PFSK-1 (cell line): Measurements from ENCODE around the gene SKI.

Experiments used
- FOXP2 ChIP-seq: optimal IDR thresholded peaks from 2 replicates; pipeline ENCODE3; 2011; ENCODE audit warnings: borderline replicate concordance, control low read depth, inconsistent platforms; ENCODE audit not compliant: insufficient read depth; ENCODE audit errors: extremely low read length, extremely low read depth
- POLR2AphosphoS5 ChIP-seq: IDR thresholded peaks from 2 replicates; pipeline ENCODE4 v1.6.1; 2012; ENCODE audit warnings: low read depth, mild to moderate bottlenecking, control low read depth, low read length, moderate library complexity
- SIN3A ChIP-seq: IDR thresholded peaks from 2 replicates; pipeline ENCODE4 v1.6.1; 2012; ENCODE audit warnings: mild to moderate bottlenecking, low read length, moderate library complexity, borderline replicate concordance; ENCODE audit not compliant: insufficient read depth
- TAF1 ChIP-seq: IDR thresholded peaks from 2 replicates; pipeline ENCODE4 v1.6.1; 2012; ENCODE audit warnings: low read length, control low read depth, borderline replicate concordance; ENCODE audit not compliant: insufficient read depth
- TF ChIP-seq, protein P1 (sequence below), 2 experiments: IDR thresholded peaks; 2 replicates each; pipeline versions ENCODE4 v1.6.1 to v1.8.0; 2011 to 2012; ENCODE audit warnings: low read depth in 2 of 2, low read length in 2 of 2, control low read depth in 1 of 2, inconsistent platforms in 1 of 2, mild to moderate bottlenecking in 1 of 2, moderate library complexity in 1 of 2; ENCODE audit not compliant: insufficient read depth in 1 of 2

The SKI gene

GRCh38 chr1:2327841-2328240 is 99.7 kb downstream of the SKI start:
- TF ChIP-seq POLR2AphosphoS5 = no peak
- TF ChIP-seq, protein P1, sequence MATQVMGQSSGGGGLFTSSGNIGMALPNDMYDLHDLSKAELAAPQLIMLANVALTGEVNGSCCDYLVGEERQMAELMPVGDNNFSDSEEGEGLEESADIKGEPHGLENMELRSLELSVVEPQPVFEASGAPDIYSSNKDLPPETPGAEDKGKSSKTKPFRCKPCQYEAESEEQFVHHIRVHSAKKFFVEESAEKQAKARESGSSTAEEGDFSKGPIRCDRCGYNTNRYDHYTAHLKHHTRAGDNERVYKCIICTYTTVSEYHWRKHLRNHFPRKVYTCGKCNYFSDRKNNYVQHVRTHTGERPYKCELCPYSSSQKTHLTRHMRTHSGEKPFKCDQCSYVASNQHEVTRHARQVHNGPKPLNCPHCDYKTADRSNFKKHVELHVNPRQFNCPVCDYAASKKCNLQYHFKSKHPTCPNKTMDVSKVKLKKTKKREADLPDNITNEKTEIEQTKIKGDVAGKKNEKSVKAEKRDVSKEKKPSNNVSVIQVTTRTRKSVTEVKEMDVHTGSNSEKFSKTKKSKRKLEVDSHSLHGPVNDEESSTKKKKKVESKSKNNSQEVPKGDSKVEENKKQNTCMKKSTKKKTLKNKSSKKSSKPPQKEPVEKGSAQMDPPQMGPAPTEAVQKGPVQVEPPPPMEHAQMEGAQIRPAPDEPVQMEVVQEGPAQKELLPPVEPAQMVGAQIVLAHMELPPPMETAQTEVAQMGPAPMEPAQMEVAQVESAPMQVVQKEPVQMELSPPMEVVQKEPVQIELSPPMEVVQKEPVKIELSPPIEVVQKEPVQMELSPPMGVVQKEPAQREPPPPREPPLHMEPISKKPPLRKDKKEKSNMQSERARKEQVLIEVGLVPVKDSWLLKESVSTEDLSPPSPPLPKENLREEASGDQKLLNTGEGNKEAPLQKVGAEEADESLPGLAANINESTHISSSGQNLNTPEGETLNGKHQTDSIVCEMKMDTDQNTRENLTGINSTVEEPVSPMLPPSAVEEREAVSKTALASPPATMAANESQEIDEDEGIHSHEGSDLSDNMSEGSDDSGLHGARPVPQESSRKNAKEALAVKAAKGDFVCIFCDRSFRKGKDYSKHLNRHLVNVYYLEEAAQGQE (IDR thresholded peaks at IDR 0.05; ENCODE audit: insufficient read depth in 1 of 2, low read depth in 2 of 2, low read length in 2 of 2) = no peak
- TF ChIP-seq TAF1 = no peak
- no peak for TF ChIP-seq FOXP2
- TF ChIP-seq SIN3A = no peak

DNA sequence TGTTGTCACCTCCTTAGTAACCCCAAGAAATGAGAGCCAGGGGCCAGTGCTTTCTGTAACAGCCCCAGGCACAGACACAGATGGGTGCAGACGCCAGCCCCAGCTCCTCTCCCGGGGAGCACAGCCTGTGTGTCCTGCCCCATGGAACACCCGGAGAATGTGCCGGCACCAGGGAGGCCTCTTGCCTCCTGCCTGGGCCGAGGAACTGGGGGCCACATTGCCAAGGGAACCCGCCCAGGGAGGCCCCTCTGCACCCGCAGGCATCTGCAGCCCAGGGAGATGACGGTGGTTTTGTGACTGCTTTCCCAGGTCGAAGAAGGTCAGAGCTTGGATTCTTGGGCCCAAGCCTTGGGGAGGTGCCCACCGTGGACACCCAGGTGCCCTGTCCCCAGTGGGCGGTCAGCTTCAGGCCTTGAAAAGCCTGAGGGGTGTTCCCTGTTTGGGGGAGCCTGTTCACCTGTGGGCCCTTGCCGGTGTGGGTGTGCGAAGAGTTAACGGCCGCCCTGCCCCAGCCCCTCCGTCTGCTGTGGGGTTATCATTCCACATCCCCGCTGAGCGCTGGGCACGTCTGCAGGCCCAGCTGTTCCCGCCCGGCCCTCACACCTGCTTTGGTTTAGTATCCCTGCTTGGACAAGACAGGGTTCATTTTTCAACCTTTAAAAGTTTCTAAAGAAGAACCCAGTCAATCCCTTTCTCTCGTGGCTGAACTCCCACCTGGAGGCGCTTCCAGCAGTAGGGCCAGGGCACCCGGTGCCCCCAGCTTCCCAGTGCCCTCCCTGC is 100.7 kb downstream of the SKI start:
- TF ChIP-seq SIN3A (no peak), FOXP2 (no peak), TAF1 (no peak), POLR2AphosphoS5 (no peak)
- TF ChIP-seq, protein P1 (IDR thresholded peaks at IDR 0.05; ENCODE audit: insufficient read depth in 1 of 2, low read depth in 2 of 2, low read length in 2 of 2) = no peak

GRCh38 chr1:2330035-2330434 is 101.9 kb downstream of the SKI start:
- TF ChIP-seq, protein P1 (IDR thresholded peaks at IDR 0.05; ENCODE audit: insufficient read depth in 1 of 2, low read depth in 2 of 2, low read length in 2 of 2) = no peak
- TF ChIP-seq POLR2AphosphoS5 (no peak), FOXP2 (no peak), TAF1 (no peak), SIN3A (no peak)

DNA sequence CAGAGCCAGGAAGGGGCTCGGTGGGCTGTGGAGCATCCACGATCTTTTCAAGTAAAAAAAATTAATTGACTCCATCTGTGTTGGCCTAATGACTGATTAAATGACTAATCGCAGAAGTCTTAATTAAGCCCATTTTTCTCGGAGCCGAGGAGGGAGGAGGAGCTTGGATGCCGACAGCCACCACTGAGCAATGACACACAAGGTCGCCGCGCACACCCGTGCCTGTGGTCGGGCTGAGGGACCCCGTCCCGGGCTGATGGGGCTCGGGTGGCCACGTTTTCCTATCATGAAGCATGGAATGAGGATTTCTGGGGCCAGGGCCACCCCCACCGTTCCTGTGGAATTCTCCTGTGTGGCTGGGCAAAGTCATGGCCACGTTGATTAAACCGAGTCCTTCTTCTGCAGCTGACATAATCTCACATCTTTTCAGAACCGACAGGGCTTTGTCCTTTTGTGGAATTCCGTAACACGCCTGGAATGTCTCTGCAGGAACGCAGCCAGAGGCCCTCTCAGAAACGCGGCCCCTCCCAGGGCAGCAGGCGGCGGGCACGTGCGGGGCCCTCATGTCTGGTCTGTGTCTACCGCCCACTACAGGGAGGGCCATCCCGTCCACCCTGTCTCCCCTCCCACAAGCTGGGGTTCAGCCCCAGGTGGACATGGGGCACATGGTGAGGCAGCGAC is 102.5 kb downstream of the SKI start:
- no peak for TF ChIP-seq TAF1
- no peak for TF ChIP-seq FOXP2

GRCh38 chr1:2331200-2331544 is 103.1 kb downstream of the SKI start:
- no peak for TF ChIP-seq FOXP2
- TF ChIP-seq POLR2AphosphoS5 = no peak
- TF ChIP-seq TAF1 = no peak
- no peak for TF ChIP-seq SIN3A
- TF ChIP-seq, protein P1 (IDR thresholded peaks at IDR 0.05; ENCODE audit: insufficient read depth in 1 of 2, low read depth in 2 of 2, low read length in 2 of 2) = no peak
